Measurements from ENCODE around the gene SPTSSA.

DNA sequence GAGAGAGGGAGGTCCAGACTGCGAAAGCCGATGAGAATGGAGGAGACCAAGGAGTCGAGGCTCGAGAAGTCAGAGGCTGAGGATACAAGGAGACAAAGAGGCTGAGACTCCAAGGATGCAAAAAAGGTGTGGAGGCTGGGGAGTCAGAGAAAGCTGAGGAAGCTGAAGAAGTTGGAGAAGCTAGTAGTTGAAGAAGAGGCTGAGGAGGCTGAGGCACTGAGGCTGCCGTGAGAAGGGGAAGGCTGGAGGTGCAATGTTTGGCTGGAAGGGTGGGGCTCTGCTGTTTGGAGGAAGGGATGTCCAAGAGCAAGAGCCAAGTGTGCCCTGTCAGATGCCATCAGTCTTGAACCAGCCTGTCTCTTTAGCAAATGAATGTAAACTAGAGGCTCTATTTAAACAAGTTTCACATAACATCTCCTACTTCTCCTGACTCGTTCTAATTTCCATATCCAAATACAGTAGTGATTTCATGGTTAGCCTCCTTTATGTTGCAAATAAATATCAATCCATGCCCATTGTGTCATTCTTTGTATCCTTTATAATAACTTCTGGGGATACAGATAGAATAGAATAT lies 10.8 kb upstream of the SPTSSA start:
- TF ChIP-seq, protein P1, sequence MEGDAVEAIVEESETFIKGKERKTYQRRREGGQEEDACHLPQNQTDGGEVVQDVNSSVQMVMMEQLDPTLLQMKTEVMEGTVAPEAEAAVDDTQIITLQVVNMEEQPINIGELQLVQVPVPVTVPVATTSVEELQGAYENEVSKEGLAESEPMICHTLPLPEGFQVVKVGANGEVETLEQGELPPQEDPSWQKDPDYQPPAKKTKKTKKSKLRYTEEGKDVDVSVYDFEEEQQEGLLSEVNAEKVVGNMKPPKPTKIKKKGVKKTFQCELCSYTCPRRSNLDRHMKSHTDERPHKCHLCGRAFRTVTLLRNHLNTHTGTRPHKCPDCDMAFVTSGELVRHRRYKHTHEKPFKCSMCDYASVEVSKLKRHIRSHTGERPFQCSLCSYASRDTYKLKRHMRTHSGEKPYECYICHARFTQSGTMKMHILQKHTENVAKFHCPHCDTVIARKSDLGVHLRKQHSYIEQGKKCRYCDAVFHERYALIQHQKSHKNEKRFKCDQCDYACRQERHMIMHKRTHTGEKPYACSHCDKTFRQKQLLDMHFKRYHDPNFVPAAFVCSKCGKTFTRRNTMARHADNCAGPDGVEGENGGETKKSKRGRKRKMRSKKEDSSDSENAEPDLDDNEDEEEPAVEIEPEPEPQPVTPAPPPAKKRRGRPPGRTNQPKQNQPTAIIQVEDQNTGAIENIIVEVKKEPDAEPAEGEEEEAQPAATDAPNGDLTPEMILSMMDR (conservative IDR thresholded peaks at IDR 0.05 in 1 of 2, IDR thresholded peaks at IDR 0.05 in 1 of 2; ENCODE audit: low read depth in 1 of 2, low read length in 2 of 2) = no peak
- no peak for TF ChIP-seq EZH2 (IDR thresholded peaks at IDR 0.05; ENCODE audit: low read length, missing control alignments)
